SU-DHL-6 (cell line): ENCODE measurements around the gene FAM120B.
"Not testable (repeated sequence)": the region's sequence is repeated elsewhere in the genome, so short reads cannot be mapped to it uniquely, and the experiment has no call there.

Source experiments
- H2AFZ ChIP-seq: fragments of 200-600 bp; sonication (generic); 2 replicates; pipeline ENCODE4 v1.6.1; 2014; ENCODE audit warnings: low read depth, mild to moderate bottlenecking, moderate library complexity, mixed read lengths, antibody characterized with exemption, low read length; ENCODE audit not compliant: severe bottlenecking
- H3F3A ChIP-seq: fragments of 200-600 bp; shearing (Covaris generic); 2 replicates; pipeline ENCODE4 v1.6.0; 2016; ENCODE audit warnings: antibody characterized with exemption, mild to moderate bottlenecking; ENCODE audit not compliant: insufficient read depth
- H3K27ac ChIP-seq: fragments of 200-600 bp; sonication (generic); 2 replicates; pipeline ENCODE4 v1.5.1; 2016; ENCODE audit warnings: low read depth, mild to moderate bottlenecking, low read length, moderate library complexity, mixed read lengths
- H3K27me3 ChIP-seq: fragments of 200-600 bp; sonication (generic), shearing (Covaris generic); 2 replicates; pipeline ENCODE4 v1.6.0; 2014; ENCODE audit warnings: mild to moderate bottlenecking, low read length
- H3K36me3 ChIP-seq: fragments of 200-600 bp; sonication (generic); 2 replicates; pipeline ENCODE4 v1.6.1; 2014; ENCODE audit warnings: mild to moderate bottlenecking, low read length, mixed read lengths
- H3K4me2 ChIP-seq: fragments of 300-600, 200-600 bp; shearing (Covaris generic), sonication (generic); 2 replicates; pipeline ENCODE4 v1.6.0; 2014; ENCODE audit warnings: low read length, low read depth, mild to moderate bottlenecking; ENCODE audit not compliant: poor library complexity, severe bottlenecking
- H3K4me3 ChIP-seq: fragments of 200-600 bp; sonication (generic); 2 replicates; pipeline ENCODE4 v1.5.1; 2014; ENCODE audit warnings: antibody characterized with exemption, low read length, mild to moderate bottlenecking, mixed read lengths; ENCODE audit not compliant: insufficient read depth, poor library complexity, severe bottlenecking
- H3K79me2 ChIP-seq: fragments of 200-600 bp; sonication (generic); 2 replicates; pipeline ENCODE4 v1.6.1; 2014; ENCODE audit warnings: mild to moderate bottlenecking, low read length, moderate library complexity; ENCODE audit not compliant: insufficient read depth
- H3K9ac ChIP-seq: fragments of 200-600 bp; sonication (generic); 2 replicates; pipeline ENCODE4 v1.7.0; 2014; ENCODE audit warnings: mild to moderate bottlenecking, low read length
- H3K9me2 ChIP-seq: fragments of 200-600 bp; sonication (generic); replicated peaks from 2 replicates; pipeline ENCODE4 v1.6.1; 2014; ENCODE audit warnings: low read length; ENCODE audit not compliant: insufficient read depth
- H3K9me3 ChIP-seq: fragments of 200-600 bp; sonication (generic); 2 replicates; pipeline ENCODE4 v1.6.1; 2014; ENCODE audit warnings: low read length, mixed read lengths; ENCODE audit not compliant: insufficient read depth
- H4K20me1 ChIP-seq: fragments of 200-600 bp; sonication (generic); 2 replicates; pipeline ENCODE4 v1.6.1; 2014; ENCODE audit warnings: low read depth, mild to moderate bottlenecking, antibody characterized with exemption, low read length, moderate library complexity, mixed read lengths
- CTCF ChIP-seq: fragments of 200-600 bp; sonication (generic); IDR thresholded peaks from one replicate; pipeline ENCODE4 v1.5.1; 2017; ENCODE audit warnings: antibody characterized with exemption, mild to moderate bottlenecking, low read length, moderate library complexity; ENCODE audit not compliant: insufficient read depth, poor library complexity, severe bottlenecking
- EZH2phosphoT487 ChIP-seq: fragments of 200-600 bp; sonication (generic), shearing (Covaris generic); conservative IDR thresholded peaks from 2 replicates; pipeline ENCODE4 v1.6.1; 2018; ENCODE audit warnings: mild to moderate bottlenecking, antibody characterized with exemption, low read length, moderate library complexity, mixed read lengths

Gene FAM120B

DNA sequence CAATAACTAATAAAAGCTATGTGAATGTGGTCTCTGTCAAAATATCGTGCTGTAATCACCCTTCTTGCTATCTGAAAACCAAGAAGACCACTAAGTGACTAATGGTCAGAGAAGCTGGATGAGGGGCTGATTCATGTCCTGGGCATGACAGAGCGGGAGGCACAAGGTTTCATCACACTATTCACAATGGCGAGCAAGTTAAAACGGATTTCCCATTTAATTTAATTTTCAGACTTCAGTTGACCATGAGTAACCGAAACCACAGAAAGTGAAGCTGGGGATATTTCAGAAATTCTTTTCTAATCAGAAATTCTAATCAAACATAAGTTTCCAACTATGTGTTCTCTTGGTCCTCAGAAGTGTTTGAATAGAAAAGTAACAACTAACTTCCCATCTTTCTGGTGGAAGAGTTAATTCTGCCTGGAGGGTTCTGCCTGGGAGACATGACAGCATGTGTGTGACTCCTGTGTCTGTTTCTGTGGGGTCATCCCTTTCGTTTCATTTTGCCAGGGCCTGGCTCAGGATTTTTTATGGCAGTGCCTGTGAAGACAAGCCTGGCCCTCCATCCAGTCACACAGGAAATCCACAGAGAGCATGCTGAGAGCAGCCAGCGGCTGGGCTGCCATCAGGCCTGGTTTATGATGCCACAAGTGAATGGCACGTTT is 98.9 kb downstream of the FAM120B start:
- H3K36me3 ChIP-seq = no peaks in the 10 kb centered on the region
- no peak overlapping the region for H3K4me3 ChIP-seq
- H3K4me2 ChIP-seq = no peak overlapping the region
- H3K9ac ChIP-seq = no peak overlapping the region
- TF ChIP-seq EZH2phosphoT487 (no peak), CTCF (no peak)
- H3K79me2 ChIP-seq = no peaks in the 10 kb centered on the region
- H3K9me3 ChIP-seq = no peaks in the 10 kb centered on the region
- H3K9me2 ChIP-seq = no peaks in the 10 kb centered on the region
- H4K20me1 ChIP-seq = no peaks in the 10 kb centered on the region
- H3K27me3 ChIP-seq = no peaks in the 10 kb centered on the region
- H3F3A ChIP-seq = no peaks in the 10 kb centered on the region
- no peak overlapping the region for H3K27ac ChIP-seq
- H2AFZ ChIP-seq = no peak overlapping the region

- no peaks in the 10 kb centered on the region for H4K20me1 ChIP-seq
- no peaks in the 10 kb centered on the region for H3K9me2 ChIP-seq
- no peaks in the 10 kb centered on the region for H3K9me3 ChIP-seq
- no peak overlapping the region for H3K27ac ChIP-seq
- no peak overlapping the region for H3K9ac ChIP-seq
- TF ChIP-seq CTCF (no peak), EZH2phosphoT487 (no peak)
- H2AFZ ChIP-seq = no peak overlapping the region
- no peak overlapping the region for H3K4me3 ChIP-seq
- H3K27me3 ChIP-seq = no peaks in the 10 kb centered on the region
- no peaks in the 10 kb centered on the region for H3F3A ChIP-seq
- H3K36me3 ChIP-seq = no peaks in the 10 kb centered on the region
- H3K79me2 ChIP-seq = no peaks in the 10 kb centered on the region
- no peak overlapping the region for H3K4me2 ChIP-seq
Measured at GRCh38 chr6:170407200-170407599, 100.6 kb downstream of the FAM120B start.

DNA sequence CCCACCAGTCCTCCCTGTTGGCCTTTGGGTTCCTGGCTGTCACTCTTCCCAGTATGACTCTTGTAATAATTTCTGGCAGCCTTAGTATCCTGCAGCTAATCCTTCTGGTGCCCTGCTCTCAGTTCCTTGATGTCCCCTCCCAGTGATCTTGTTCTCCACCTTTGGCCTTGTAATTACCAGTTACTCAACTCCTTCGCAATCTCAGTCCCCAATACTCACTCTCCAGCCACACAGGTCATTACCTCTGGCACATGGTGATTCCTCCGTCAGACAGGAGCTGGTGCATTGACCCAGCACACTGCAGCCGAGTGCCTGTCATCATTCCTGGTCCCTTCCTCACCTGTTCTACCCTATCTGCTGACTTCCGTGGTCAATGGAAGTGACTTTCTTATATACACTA is 101.4 kb downstream of the FAM120B start:
- H2AFZ ChIP-seq = no peak overlapping the region

DNA sequence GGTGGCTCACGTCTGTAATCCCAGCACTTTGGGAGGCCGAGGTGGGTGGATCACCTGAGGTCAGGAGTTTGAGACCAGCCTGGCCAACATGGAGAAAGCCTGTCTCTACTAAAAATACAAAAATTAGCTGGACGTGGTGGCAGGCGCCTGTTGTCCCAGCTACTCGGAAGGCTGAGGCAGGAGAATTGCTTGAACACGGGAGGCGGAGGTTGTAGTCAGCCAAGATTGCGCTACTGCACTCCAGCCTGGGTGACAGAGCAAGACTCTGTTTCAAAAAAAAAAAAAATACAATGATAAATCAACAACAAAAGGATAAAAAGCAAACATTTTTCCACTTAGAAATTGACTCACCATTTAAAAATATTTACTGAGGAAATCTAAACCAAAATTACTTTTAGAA is 103.2 kb downstream of the FAM120B start:
- H4K20me1 ChIP-seq, H3F3A ChIP-seq, H3K4me3 ChIP-seq, H3K9me2 ChIP-seq, H3K36me3 ChIP-seq, H3K79me2 ChIP-seq, H3K27ac ChIP-seq, H3K27me3 ChIP-seq, H2AFZ ChIP-seq, H3K4me2 ChIP-seq, H3K9ac ChIP-seq, H3K9me3 ChIP-seq: not testable (repeated sequence)

More for the DNA sequence above, 101.4 kb downstream of the FAM120B start:
- Histone ChIP-seq H3K9me3 (no peaks in the 10 kb centered on the region), H3F3A (no peaks in the 10 kb centered on the region), H3K27me3 (no peaks in the 10 kb centered on the region), H3K79me2 (no peaks in the 10 kb centered on the region), H3K4me3 (no peak overlapping the region), H4K20me1 (no peaks in the 10 kb centered on the region), H3K4me2 (no peak overlapping the region), H3K36me3 (no peaks in the 10 kb centered on the region), H3K9me2 (no peaks in the 10 kb centered on the region), H3K9ac (no peak overlapping the region), H3K27ac (no peak overlapping the region)
- no peak for TF ChIP-seq CTCF
- TF ChIP-seq EZH2phosphoT487 = no peak
